Retinal pigment epithelial cell (primary cell): Measurements from ENCODE around the gene CCDC27.
A peak's percentile ranks its signal among the peaks of the same experiment; 100 is the strongest.
"Not testable (repeated sequence)": the region's sequence is repeated elsewhere in the genome, so short reads cannot be mapped to it uniquely, and the experiment has no call there.

Experiments
- DNase-seq: peaks from one replicate; pipeline ENCODE4 v3.0.0-alpha.2; 2010; ENCODE audit warnings: low read depth
- H3K4me3 ChIP-seq: 2 replicates; pipeline ENCODE4 v1.5.1; 2011; ENCODE audit warnings: mild to moderate bottlenecking, low read length, control low read depth, moderate library complexity
- TF ChIP-seq, protein P1 (sequence below): conservative IDR thresholded peaks from 2 replicates; pipeline ENCODE4 v1.5.1; 2011; ENCODE audit warnings: low read depth, low read length, control low read depth, inconsistent platforms

The CCDC27 gene

DNA sequence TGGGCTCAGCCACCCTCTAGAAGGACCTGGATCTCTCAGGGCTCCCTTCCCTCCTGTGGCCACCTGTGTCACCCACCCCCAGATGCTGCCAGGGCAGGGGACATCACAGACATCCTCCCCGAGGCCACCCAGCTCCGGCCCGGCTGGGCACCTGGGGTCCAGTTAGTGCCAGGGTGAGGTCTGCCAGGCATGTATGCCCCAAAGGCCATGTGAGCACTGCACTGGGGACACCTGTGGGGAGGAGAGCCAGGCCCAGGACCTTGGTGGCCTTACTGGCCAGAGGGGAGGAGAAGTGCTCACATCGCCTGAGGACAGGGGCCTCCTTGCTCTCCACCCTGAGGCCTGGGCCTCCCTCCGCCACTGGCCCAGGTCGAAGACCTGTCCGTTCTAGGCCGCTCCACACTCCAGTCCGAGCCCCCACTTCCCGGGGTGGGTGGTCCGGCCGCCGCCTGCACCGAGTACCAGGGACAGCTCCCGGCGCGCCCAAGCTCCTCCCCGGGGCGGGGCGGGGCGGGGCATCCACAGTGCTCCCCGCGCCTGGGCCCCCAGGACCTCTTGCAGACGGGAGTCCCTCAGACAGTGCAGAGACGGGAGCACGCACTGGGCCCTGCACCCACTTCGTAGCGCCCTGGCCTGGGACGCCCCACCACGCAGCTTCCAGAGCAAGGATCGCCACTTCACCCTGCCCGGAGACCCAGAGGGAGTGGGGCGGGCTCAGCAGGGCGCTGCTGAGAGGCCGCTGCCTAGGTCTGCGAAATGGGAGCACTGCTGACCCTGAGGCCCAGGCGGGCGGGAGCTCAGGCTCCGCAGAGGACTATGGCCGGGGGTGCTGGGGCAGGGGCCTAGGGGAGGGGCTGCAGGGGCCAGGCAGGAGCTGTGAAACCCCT lies 34.3 kb upstream of the CCDC27 start:
- TF ChIP-seq, protein P1, sequence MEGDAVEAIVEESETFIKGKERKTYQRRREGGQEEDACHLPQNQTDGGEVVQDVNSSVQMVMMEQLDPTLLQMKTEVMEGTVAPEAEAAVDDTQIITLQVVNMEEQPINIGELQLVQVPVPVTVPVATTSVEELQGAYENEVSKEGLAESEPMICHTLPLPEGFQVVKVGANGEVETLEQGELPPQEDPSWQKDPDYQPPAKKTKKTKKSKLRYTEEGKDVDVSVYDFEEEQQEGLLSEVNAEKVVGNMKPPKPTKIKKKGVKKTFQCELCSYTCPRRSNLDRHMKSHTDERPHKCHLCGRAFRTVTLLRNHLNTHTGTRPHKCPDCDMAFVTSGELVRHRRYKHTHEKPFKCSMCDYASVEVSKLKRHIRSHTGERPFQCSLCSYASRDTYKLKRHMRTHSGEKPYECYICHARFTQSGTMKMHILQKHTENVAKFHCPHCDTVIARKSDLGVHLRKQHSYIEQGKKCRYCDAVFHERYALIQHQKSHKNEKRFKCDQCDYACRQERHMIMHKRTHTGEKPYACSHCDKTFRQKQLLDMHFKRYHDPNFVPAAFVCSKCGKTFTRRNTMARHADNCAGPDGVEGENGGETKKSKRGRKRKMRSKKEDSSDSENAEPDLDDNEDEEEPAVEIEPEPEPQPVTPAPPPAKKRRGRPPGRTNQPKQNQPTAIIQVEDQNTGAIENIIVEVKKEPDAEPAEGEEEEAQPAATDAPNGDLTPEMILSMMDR, result no peak
- no peak for DNase-seq
- H3K4me3 ChIP-seq, result no peak overlapping the region

DNA sequence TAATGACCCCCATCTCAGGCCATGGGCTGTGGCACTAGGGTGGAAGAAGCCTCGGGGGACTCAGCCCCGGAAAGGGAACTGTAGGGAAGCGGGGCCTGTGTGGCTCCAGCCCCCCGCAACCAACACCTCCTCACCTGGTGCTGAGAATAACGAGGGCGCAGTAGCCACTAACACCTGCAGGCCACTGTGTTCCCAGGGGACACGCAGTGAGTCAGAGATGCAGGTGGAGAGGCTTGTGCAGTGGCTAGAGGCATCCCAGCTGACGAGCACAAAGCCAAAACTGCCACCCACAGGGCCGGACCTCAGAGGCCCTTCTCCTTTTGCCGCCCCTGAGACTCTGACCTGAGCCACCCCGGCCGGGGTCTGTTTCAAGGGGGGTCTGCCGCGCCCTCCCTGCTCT lies 33.5 kb upstream of the CCDC27 start:
- TF ChIP-seq, protein P1, result no peak
- DNase-seq, result no peak
- no peak overlapping the region for H3K4me3 ChIP-seq

DNA sequence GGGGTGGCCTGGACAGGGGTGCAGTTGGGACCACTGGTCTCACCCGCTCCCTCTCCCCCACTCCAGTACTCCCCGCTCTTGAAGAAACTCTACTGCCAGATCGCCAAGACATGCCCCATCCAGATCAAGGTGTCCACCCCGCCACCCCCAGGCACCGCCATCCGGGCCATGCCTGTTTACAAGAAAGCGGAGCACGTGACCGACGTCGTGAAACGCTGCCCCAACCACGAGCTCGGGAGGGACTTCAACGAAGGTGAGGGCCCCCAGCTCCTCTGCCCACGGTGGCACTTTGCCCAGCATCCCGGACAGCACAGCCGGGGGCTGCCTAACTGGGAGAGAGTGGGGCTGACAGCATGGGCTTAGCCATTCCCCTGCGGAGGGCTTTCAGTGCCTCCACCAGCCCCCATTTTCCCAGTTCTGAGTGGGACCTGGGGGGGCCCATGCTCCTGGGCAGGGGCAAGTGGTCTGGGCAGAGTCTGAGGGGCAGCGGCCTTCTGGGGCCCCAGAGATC lies 30.2 kb upstream of the CCDC27 start:
- DNase-seq, result no peak
- TF ChIP-seq, protein P1, result no peak
- H3K4me3 ChIP-seq, result no peak overlapping the region

DNA sequence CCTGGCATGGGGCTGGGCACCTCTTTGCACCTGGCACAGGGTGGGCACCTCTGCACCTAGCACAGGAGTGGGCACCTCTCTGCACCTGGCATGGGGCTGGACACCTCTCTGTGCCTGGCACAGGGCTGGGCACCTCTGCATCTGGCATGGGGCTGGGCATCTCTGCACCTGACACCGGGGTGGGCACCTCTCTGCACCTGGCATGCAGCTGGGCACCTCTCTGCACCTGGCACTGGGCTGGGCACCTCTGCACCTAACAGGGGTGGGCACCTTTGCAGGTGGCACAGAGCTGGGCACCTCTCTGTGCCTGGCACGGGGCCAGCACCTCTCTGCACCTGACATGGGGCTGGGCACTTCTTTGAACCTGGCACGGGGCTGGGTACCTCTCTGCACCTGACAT lies 29.4 kb upstream of the CCDC27 start:
- H3K4me3 ChIP-seq, result no peak overlapping the region
- no peak for DNase-seq
- TF ChIP-seq, protein P1, result no peak

DNA sequence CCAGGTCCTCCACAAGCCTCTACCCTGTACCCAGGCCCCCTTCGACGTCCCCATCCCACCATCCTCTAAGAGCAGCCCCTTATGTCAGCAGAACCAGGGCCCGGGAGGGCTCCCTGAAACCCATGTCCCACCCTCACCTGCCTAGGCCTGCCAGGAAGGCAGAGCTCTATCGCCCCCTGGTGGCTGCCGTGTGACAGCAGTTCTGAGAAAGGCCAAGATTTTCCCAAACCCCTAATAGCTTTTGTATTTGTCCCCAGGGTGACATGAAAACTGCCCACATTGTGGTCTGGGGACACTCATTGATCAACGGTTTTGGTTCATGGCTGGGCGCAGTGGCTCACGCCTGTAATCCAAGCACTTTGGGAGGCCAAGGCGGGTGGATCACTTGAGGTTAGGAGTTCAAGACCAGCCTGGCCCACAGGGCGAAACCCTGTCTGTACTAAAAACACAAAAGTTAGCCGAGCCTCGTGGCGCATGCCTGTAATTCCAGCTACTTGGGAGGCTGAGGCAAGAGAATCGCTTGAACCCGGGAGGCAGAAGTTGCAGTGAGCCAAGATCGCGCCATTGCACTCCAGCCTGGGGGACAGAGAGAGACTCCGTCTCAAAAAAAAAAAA lies 27.7 kb upstream of the CCDC27 start:
- peak; percentile 3 for DNase-seq

DNA sequence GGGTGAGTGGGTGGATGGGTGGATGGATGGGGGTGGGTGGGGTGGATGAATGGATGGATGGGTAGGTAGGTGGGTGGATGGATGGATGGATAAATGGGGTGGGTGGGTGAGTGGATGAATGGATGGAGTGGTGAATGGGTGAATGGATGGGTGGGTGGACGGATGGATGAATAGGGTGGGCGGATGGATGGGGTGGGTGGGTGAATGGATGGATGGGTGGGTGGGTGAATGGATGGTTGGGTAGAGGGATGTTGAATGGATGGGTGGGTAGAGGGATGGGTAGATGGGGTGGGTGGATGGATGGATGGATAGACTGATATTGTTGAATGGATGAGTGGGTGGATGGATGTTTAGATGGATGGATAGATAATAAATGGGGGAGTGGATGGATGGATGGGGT lies 26.9 kb upstream of the CCDC27 start:
- no peak for DNase-seq
- H3K4me3 ChIP-seq, result no peak overlapping the region
- TF ChIP-seq, protein P1, result no peak

More for the DNA sequence above, 27.7 kb upstream of the CCDC27 start:
- TF ChIP-seq, protein P1, result peak; percentile 98
- not testable (repeated sequence) for H3K4me3 ChIP-seq
